ENCODE results near the gene SRGAP2C.
"Not testable (repeated sequence)": the region's sequence is repeated elsewhere in the genome, so short reads cannot be mapped to it uniquely, and the experiment has no call there.

SRGAP2C gene

DNA sequence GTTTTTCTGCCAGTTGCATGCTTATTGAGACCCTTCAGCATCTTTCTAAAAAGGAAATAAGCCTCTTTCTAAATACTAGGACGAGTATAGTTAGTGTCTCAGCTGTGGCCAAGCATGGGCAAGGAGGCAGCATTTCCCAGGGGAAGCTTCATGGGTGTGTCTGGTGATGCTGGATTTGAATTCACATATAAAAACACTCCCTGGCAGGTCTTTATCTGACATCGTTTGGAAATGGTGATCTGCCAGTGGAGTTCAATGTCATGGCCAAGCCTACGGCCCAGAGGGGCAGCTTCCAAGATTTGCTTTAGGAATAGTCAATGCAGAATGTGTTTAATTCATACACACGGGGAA is 94.7 kb downstream of the SRGAP2C start:
- not testable (repeated sequence) for DNase-seq (ENCODE audit: low read depth in 2 of 2)

DNA sequence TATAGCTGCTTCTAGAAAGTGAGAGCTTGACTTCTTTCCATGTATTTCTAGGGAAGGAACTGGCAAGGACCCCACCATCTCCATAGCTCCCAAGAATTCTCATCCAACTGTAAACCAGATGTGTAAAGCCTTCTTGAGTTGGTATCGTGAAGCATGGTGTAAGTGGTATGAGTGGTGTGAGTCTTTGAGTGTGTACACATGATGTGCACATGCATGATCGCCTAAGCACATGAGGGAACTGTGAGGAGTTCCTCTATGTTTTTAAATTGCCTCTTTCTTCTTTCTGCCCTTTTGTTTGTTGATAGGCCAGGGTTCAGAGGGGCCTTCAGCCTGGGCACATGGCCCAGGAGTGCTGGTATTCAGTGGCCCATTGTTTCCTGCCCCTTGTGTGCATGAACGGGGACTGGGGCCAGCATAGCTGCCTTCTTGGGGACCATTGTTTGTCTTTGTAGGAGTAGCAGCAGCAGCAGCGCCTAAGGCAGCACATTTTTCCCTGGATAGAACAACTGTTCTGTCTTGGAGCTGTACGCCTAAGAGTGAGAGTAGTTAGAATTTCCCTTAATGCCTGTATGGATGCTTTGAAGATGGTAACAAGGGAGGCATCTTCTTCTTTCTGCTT is 96.0 kb downstream of the SRGAP2C start:
- DNase-seq (ENCODE audit: low read depth in 2 of 2), result not testable (repeated sequence)

DNA sequence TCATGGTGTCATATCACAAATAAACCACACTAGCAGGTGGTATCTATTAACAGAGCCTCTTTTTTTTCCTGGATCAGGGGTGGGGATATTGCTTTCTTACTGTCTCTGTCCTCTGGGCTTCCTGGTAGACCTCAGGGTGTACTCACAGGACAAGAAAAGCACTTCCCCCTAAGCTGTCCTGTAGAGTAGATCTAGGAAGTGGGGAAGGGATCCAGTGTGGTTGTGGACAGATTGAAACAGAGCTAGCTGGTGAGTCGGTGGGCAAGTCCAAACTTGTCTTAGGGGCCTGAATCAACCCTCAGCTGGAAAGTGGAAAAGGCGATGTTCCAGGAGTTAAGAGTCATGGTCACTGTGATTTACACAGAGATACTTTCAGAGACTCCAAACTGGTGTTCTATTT is 96.7 kb downstream of the SRGAP2C start:
- DNase-seq (ENCODE audit: low read depth in 2 of 2), result not testable (repeated sequence)

DNA sequence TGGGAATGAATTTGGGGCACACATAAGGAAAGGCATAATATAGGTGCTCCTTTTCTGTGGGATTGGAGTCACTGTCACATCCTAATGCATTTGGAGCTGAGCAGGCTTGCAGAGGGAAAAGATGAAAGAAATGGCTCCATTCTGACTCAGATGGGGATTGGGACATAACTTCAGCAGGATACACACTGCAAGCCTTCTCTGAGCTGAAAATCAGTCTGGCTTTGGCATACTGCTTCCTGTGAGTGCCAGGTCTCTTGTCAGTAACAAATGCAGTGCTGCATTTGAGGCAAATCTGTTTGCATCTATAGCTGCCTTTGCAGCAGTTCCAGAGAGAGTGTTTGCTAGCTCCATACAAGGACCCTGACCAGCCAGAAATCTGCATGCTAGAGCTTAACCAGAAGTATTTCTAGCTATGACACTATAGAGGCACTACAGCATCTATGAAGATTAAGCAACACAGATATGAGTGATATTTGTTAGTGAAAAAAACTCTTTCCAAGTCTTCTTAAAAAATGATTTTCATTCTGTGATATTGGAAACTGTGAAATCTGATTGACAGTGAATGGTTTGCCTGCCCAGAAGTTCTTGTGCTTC is 98.9 kb downstream of the SRGAP2C start:
- not testable (repeated sequence) for DNase-seq (ENCODE audit: low read depth in 2 of 2)

DNA sequence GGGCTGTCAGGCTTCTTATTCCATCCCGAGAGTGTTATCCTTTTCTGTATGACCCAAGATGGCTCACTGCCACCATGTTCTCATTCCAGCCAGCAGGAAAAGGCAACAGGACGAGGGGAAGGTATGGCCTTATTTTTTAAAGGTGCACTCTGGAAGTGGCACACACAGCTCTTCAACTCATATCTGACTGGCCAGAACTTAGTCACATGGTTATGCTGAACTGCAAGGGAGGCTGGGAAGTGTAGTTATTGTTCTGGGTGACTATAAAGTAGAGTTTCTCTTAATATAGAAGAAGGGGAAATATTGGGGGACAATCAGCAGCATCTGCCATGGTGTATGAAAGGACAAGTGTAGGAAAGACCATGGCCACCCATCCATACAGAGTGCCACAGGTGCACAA is 107.8 kb downstream of the SRGAP2C start:
- DNase-seq (ENCODE audit: low read depth in 2 of 2), result not testable (repeated sequence)

DNA sequence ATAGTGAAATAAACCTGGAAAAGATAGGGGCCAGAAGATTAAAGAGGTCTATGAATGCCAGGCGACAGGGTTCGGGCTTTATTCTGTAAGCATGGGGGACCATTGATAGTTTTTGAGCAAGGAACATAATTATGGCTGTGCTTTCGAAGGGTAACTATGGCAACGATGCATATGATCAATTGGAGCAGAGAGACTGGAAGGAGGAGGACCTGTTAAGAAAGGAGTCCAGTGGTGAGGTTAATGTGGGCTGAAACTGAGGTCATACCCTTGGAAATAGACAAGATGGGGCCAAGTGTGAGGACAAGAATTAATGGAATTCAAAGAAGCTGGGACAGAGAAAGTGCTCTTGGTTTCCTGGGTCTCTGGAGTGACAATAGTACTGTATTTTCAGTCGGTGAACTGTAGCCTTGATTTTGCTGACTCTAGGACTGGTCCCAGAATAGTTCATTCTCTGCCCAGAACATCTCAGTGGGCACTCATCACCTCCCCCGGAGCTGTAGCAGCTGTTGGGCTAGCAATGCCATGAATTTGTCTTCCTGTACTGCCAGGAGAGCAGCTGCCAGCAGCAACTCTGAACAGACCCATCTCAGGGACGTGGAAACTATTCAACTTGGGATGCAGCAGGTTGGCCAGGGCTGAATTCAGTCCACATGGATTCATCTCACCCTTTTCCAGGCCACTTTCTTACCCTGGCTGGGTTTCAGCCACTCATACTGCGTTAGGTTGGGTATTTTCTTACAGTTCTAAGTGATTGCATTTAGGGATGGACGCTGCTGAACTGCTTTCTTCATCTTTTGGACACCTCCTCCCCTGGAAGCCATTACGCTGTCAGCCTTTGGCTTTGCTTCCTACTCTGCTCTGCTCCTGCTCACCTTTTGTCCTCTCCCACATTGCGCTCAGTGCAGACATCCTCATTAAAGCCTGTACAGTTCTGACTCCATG is 108.8 kb downstream of the SRGAP2C start:
- not testable (repeated sequence) for DNase-seq (ENCODE audit: low read depth in 2 of 2)

DNA sequence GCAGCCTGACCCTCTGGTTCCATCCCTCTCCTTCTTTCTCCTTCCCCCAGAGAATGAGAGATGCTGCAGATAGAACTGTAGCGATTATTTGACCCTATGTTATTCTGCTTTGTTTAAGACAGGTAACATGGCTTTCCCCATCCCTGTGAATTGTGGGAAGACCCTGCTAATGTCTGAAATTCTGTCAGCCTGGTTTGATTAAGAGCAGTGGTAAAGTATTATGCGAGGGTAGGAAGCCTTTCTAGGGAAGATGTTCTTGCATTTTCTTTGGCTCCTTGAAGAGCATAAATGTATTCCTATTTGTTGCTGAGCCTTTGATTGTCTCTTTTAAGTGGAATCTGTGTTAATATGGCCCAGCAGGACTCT is 109.4 kb downstream of the SRGAP2C start:
- DNase-seq (ENCODE audit: low read depth in 2 of 2), result not testable (repeated sequence)

DNA sequence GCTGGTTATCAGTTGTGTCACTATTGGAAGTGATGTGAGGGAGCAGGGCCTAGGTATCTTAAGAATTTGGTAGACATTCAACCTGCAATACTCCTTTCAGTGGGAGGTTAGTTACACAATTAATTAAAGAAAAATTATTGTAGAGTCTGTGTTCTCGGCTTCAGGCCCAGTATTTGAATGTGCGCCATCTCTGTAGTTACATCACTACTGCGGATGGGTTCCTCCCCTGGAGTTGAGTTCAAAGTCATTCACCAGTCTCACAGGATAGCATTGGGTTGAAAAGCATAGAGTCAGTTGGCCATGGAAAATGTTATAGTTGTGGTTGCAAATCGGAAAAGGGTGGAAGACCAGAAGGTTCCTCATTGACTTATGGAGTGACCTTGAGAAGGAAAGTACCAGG is 111.8 kb downstream of the SRGAP2C start:
- not testable (repeated sequence) for DNase-seq (ENCODE audit: low read depth in 2 of 2)

DNA sequence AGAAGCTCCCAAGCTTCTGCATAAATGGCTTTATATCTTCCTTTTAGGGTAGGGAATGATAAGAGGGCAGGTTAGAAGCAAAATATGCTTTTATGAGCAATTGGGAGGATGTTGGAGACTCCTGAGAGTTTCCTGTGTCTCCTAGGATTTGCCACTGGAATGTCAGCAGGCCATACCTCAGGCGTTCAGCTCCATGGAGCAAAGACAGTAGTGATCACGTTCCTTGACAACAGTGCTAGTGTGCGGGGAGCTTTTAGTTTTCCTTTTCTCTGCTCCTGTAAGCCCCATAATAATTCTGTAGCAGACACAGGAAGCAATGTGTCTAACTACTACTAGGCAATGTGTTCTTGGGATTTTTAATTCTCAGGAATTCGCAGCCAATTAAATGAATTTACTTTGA is 113.8 kb downstream of the SRGAP2C start:
- DNase-seq (ENCODE audit: low read depth in 2 of 2), result not testable (repeated sequence)

DNA sequence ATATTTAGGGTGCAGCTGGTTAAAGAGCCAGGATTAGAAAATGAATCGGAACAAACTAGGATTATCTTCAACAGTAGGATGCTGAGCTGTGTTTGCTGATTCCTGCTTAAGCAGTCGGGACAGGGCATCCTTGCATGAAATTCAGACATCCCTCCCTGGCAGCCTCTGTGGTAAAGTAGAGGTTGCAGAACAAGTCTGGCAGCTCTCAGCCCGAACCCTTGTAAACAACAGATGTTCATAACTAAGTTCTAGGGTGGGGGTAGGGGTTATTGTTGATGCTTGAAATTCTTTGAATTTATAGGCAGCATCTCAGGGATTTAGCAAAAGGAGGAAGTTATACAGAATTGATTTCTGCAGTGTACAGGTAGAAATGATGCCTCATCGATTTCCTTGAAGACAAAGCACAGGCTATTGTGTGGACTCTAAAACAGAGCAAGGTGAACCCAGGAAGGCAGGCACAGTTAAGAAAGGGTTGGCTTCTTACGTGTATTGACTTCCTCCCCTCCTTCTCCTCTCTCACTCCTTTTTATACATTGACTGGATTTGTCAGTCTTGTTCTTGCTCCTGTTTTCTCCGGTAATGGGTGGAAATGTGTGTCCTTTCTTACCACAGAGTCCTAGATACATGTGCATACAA is 114.9 kb downstream of the SRGAP2C start:
- DNase-seq (ENCODE audit: low read depth in 2 of 2), result not testable (repeated sequence)

DNA sequence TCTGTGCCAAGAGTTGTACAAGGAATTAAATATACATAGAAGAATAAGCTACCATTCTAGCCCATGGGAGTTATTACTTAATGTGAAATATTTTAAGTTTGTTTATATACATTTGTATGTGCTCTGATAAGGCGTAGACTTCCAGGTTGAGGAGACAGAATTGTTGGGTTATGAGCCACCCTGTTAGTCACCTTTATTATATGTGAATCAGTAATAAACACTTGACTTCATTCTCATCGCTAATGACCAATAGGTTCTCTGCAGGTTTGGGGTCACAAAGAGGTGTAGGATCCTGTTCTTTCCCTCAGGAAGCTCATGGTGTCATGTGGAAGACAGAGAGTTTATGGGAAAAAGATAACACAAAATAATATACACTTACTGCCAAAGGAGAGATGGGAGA is 117.1 kb downstream of the SRGAP2C start:
- DNase-seq (ENCODE audit: low read depth in 2 of 2), result not testable (repeated sequence)

DNA sequence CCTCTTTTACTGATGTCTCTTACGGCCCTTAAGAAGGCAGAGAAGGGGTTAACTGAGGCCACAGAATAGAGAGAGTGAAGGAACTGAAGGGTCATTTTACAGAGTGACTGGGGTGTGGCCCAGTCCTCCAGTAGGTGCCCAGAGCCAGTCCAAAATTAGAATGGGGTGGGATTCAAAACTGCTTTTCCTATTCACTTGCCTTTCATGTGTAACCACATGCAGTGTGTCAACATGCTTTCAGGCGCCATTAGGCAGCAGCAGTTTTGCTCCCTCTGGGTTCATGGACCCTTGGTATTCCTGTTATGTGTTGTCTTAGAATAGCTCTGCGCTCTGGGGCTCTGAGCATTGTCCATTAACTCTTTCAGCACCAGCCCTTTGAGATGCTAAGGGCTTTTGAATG is 123.0 kb downstream of the SRGAP2C start:
- not testable (repeated sequence) for DNase-seq (ENCODE audit: low read depth in 2 of 2)

DNA sequence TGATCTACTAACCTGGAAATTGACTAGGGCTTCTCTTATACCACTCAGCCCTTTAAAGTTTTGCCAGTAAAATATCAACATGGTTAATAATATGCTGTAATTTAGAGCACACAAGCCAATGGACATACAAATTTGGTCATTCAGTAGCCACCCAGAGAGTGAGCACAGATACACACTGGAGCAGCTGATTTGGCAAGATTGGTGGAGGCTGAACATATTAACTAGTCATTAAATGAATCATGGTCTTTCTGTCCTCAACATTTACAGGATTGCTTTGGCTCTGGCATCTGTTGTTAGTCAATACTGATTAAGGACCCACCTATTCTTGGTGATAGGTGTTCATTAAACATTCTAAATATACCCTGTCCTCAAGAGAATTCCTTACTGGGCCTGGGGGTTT is 130.7 kb downstream of the SRGAP2C start:
- DNase-seq (ENCODE audit: low read depth in 2 of 2), result not testable (repeated sequence)

DNA sequence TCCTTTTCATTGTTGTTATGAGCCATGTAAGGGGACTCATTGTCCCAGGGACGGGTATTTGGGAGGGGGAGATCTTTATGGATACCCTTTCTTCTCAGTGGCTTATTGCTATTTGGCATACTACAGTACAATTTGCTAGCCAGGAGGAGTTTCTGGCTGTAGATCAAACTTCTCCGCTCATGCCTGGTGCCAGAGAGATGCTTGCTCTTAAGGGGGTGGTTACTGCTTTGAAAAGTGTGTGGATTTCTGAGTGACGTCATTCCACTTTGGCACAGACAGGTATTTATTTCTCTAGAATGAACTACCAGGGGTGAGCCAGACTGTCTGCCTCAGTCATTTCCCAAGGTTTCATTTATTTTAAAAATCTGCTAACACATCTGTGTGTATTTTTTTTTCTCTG is 131.3 kb downstream of the SRGAP2C start:
- DNase-seq (ENCODE audit: low read depth in 2 of 2), result not testable (repeated sequence)

DNA sequence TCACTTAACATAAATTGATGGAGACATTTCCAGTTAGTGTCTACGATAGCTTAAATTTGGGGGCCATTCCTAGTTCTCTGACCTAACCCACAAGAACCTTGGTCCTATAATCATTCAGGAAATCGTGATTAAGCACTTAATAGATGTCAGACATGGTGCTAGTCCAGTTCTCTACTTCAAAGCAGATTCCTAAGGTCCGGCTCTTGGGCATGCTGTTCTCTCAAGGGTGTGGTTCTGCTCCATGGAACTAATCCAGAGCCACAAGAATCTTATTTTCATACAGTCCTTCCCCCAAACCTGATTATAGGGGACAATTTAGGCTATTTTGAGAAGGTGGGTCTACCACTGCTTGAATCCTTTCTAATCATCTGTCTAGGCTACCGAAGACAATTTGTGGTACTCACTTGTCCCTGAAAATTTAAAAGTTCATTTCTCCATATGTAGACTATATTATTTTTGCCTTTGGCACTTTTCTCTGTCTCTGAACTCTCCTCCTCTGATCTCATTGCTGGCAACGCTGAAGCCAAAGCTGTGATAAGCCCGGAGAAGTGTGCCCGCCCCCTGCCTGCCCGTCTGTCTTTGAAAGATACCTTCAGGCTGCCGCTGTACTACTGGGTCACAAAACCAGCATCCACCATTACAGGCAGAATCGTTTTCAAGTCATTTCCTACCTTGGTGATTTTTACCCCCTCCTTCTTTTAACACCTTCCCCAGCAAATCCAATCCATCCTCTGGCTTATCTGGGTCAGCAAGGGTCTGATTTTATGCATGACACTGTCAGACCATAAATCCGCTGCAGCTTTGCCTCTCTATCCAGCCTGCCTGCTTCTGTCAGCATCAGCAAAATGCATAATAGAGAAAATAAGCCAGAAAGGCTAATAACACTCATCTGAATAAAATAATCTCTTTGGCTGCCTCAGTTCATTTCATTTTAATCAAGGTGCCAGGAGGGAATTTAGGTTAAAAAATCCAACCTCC is 133.0 kb downstream of the SRGAP2C start:
- DNase-seq (ENCODE audit: low read depth in 2 of 2), result not testable (repeated sequence)

DNA sequence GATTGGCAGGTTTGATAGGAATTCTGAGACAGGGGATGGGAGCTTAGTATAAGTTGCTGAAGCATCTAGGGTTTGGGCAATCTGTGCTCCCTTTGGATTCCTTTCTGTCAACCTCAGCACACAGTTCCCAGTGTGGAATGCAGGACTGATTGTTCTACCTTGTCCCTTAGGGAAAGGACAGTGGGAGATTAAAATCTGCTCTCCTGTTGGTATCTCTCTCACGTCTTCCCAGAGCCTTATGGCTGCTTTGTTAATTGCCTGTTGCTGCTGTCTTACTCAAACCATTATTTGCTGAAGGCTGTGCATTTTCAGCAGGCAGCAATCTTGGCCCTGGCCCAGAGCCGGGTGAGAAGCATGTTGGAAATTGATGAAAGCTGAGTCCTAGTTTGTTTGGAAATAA is 133.9 kb downstream of the SRGAP2C start:
- DNase-seq (ENCODE audit: low read depth in 2 of 2), result not testable (repeated sequence)

DNA sequence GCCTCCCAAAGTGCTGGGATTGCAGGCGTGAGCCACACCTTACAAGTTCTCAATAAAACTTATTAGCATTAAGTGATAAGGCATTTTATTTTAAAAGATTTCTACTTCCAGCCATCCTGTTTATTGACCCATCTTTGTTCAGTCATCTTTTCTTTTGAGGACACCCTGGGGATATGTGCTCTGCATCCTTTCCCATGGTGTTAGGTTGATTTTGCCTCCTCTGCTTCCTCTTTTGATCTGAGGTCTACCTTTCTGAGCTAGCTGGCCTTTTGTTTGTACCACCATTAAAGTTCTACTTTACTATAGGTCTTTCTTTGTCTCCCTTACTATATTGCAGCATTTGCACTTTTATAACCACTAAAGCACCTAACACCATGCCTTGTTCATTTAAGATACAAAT is 136.9 kb downstream of the SRGAP2C start:
- not testable (repeated sequence) for DNase-seq (ENCODE audit: low read depth in 2 of 2)

DNA sequence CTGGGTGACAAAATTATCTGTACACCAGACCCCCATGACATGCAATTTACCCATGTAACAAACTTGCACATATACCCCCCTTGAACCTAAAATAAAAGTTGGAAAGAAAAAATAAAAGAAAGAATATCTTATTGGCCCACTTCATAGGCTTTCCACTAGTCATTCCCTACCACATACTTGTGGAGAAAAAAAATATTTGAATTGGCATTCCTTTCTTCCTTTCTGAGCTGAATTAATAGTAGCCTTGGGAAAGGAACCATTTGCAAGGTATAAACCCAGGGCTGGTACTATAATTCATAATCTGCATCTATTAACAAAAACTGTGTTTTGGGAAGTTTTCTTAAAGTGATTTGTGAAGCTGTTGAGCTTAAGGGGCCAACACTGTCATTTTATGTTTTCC is 140.0 kb downstream of the SRGAP2C start:
- DNase-seq (ENCODE audit: low read depth in 2 of 2), result not testable (repeated sequence)

DNA sequence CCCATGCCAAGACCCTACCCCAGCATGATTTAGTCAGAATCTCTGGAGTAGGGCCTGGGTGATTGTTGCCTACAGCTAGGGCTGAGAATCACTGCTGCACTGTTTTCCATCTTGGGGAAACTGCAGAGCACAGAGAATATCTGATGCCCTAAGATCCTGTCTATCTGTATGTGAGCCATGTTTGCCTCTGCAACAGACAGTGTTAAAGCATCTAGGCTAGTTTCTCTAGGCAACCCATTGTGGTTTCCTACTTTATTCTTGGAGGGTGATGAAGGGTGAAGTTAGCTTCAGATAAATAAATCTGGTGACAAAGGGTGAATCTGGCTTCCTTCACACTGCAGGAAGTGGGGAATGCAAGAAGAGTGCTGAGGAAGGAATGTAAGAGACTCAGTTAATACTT is 147.4 kb downstream of the SRGAP2C start:
- DNase-seq (ENCODE audit: low read depth in 2 of 2), result not testable (repeated sequence)

DNA sequence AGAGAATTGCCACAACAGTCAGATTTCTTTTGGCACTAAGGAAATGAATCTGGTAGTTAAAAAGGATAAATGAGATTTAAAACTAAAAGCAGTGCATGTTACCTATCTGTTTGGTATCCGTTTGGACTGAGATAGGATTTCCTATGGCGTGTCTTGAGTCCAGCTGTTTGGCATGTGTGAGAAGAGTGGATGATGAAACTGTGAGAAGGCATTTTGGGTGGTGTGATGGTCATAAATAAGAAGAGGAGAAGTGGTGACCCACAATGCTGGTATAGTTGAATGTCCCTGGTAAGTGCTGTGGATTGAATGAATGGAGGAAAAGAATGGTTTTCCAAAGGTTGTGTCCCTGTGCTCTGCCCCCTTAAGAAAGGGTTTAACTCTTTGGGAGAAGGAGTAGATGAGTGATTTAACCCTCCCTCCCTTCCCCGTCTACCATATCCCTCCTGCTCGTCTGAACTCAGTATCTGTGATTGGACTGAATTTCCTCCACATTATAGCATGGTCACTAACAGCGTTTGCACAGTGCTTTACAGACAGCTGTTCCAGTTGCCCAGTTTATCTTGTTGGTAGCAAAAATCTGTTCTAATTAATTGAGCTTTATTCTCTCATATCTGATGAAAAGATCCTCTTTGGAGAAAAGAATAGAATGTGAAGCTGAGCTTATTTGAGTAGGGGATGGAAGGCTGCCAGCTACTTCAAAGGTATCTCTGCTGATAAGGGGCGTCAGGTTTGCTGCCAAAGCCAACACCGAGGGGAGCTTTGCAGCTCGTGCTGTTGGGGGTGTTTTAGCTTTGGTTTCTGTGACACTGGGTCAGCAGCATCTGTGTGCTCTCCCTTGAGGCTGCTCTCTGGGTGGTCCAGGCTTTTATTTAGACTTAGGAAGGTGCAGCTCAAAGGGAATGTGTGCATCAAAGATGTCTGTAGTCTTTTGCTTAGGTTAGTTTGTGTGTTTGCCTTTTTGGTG is 148.1 kb downstream of the SRGAP2C start:
- DNase-seq (ENCODE audit: low read depth in 2 of 2), result not testable (repeated sequence)

Measured in fibroblast of skin of left quadriceps (primary cell).